CD4-positive, alpha-beta T cell treated with Interleukin-17A for 1 hour (primary cell): ENCODE results near the gene SWSAP1.

Experiments used
- DNase-seq: peaks from one replicate; pipeline ENCODE4 v3.0.0-alpha.2; 2020

Gene SWSAP1

GRCh38 chr19:11355160-11356073 lies 19.0 kb upstream of the SWSAP1 start, which contains the start of gene PLPPR2:
Gene PLPPR2 (plus strand): TSS chr19:11355432. CDS start chr19:11357674, 2,242 bp downstream.
- peak; percentile 90 for DNase-seq

GRCh38 chr19:11356074-11356397 lies 18.4 kb upstream of the SWSAP1 start:
- DNase-seq, result no peak

- no peak for DNase-seq
Observed at GRCh38 chr19:11356676-11357550, 17.6 kb upstream of the SWSAP1 start.

- no peak for DNase-seq
Observed at GRCh38 chr19:11359421-11359820, 15.0 kb upstream of the SWSAP1 start.

GRCh38 chr19:11361037-11361770 lies 13.3 kb upstream of the SWSAP1 start:
- DNase-seq, result no peak

GRCh38 chr19:11361771-11362731 lies 12.4 kb upstream of the SWSAP1 start:
- DNase-seq, result no peak

- DNase-seq, result no peak
Observed at GRCh38 chr19:11363881-11364280, 10.6 kb upstream of the SWSAP1 start.

GRCh38 chr19:11364296-11364904 lies 10.1 kb upstream of the SWSAP1 start:
- no peak for DNase-seq

GRCh38 chr19:11364935-11365334 lies 9.5 kb upstream of the SWSAP1 start:
- DNase-seq, result no peak

GRCh38 chr19:11365557-11366117 lies 8.8 kb upstream of the SWSAP1 start:
- no peak for DNase-seq

- DNase-seq, result no peak
Observed at GRCh38 chr19:11367528-11367927, 6.9 kb upstream of the SWSAP1 start.

- no peak for DNase-seq
Observed at GRCh38 chr19:11370744-11371143, 3.7 kb upstream of the SWSAP1 start.

- DNase-seq, result no peak
Observed at GRCh38 chr19:11373166-11373884, 1.1 kb upstream of the SWSAP1 start.

GRCh38 chr19:11373885-11374432 lies 507 bp upstream of the SWSAP1 start:
- DNase-seq, result no peak

- peak; percentile 82 for DNase-seq
Observed at GRCh38 chr19:11375143-11375948, 880 bp downstream of the SWSAP1 start.

GRCh38 chr19:11377237-11377636 lies 2.8 kb downstream of the SWSAP1 start:
- peak; percentile 26 for DNase-seq

- DNase-seq, result no peak
Observed at GRCh38 chr19:11377756-11378155, 3.3 kb downstream of the SWSAP1 start.

GRCh38 chr19:11378319-11379189 lies 4.1 kb downstream of the SWSAP1 start:
- DNase-seq, result peak; percentile 21
